Measurements from ENCODE around the gene INSM1.

The INSM1 gene

DNA sequence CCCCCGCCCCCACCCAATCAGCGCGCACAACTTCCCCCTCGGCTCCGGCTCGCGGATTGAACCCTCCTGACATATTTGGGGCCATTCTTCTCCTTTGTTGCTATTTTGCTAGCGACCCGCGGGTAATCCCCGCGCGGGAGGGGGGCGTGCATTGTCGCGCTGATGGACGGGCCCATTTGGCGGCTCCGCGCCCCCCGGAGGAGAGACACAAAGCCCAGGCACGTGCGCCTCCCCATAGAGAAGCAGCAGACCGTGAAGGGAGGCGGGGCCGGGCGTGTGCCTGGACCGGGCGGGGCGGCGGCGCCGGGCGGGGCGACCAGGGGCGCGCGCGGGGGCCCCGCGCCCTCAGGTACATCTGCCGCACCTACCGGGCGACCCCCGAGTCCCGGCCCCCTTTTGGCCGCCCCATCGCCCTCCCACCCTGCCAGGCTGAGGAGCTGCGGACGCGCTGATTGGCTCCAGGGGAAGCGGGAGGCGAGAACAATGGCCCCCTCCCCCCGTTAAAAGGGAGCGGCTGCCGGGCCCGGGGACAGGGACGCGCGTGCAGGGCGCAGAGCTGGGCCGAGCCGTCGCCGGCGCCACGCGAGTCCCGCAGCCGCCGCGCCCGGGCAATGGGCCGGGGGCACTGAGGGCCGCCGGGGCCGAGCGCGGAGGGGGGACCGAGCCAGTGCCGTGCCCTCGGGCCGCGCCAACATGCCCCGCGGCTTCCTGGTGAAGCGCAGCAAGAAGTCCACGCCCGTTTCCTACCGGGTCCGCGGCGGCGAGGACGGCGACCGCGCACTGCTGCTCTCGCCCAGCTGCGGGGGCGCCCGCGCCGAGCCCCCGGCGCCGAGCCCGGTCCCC lies at the start of gene INSM1:
TSS of gene INSM1 (plus strand) at position 530 of the 843 bp plus-strand sequence. CDS start at position 694, 164 bp downstream.
- H3K4me3 ChIP-seq (ENCODE audit: low read length) = no peak within 1 kb of the TSS
- TF ChIP-seq, protein P1, sequence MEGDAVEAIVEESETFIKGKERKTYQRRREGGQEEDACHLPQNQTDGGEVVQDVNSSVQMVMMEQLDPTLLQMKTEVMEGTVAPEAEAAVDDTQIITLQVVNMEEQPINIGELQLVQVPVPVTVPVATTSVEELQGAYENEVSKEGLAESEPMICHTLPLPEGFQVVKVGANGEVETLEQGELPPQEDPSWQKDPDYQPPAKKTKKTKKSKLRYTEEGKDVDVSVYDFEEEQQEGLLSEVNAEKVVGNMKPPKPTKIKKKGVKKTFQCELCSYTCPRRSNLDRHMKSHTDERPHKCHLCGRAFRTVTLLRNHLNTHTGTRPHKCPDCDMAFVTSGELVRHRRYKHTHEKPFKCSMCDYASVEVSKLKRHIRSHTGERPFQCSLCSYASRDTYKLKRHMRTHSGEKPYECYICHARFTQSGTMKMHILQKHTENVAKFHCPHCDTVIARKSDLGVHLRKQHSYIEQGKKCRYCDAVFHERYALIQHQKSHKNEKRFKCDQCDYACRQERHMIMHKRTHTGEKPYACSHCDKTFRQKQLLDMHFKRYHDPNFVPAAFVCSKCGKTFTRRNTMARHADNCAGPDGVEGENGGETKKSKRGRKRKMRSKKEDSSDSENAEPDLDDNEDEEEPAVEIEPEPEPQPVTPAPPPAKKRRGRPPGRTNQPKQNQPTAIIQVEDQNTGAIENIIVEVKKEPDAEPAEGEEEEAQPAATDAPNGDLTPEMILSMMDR (conservative IDR thresholded peaks at IDR 0.05; ENCODE audit: low read depth, low read length) = no peak
- no peak for DNase-seq (ENCODE audit: low read depth)

DNA sequence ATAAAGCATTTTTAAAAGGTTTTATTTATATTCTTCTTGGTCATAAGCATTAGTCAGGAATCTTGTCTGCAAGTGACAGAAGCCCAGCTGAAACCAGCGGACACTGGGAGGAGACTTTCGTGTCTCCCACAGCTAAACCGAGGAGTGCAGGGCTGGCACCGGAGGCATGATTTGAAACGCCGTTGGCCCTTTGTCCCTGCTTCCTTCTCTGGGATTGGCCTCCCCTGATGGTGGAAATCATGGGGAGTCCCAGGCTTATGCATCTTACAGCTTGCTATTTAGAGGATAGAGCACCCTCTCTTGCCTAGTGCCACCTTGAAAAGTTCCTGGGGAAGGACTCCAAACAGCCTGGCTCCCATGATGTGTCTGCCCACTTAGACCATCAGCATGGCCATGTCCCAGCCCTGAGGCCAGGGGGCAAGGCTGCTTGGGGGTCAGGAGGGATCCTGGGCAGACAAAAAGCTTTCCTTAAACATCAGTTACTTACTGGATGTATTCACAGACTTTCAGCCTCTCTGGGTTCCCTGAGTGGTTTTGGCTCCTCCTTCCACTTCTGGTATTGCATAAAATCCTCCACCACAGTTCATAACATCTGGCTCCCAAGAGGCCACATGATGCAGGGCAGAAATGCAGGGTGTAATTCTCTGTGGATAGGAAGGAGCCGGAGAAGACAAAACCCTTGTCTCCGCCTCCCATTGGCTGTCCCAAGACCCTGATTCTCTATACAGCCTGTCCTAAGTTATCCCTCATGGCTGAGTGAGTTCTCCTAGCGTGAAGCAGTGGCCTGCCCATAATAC lies 49.3 kb upstream of the INSM1 start:
- TF ChIP-seq, protein P1 (conservative IDR thresholded peaks at IDR 0.05; ENCODE audit: low read depth, low read length) = no peak
- DNase-seq (ENCODE audit: low read depth) = no peak
- no peak overlapping the region for H3K4me3 ChIP-seq (ENCODE audit: low read length)

DNA sequence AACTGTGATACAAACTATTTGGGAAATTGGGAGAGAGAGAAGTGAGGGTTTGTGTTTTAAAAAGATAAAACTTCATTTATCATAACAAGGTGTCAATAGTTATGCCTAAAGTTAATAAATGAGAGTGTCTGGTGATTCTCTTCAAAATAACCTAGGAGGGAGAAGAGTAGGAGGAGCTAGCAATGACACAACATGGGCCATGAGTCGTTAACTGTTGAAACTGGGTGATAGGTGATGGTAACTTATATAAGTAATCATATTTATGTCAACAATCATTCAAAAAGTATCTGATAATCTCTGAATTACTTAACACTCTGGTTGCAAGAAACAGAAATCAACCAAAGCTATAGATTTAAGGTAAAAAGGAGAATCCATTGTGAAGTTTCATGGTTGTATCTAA lies 46.8 kb upstream of the INSM1 start:
- no peak for DNase-seq (ENCODE audit: low read depth)
- TF ChIP-seq, protein P1 (conservative IDR thresholded peaks at IDR 0.05; ENCODE audit: low read depth, low read length) = no peak
- no peak overlapping the region for H3K4me3 ChIP-seq (ENCODE audit: low read length)

GRCh38 chr20:20321917-20322316 lies 46.0 kb upstream of the INSM1 start:
- DNase-seq (ENCODE audit: low read depth) = no peak
- H3K4me3 ChIP-seq (ENCODE audit: low read length) = no peak overlapping the region
- TF ChIP-seq, protein P1 (conservative IDR thresholded peaks at IDR 0.05; ENCODE audit: low read depth, low read length) = no peak

GRCh38 chr20:20322912-20323311 lies 45.0 kb upstream of the INSM1 start:
- TF ChIP-seq, protein P1 (conservative IDR thresholded peaks at IDR 0.05; ENCODE audit: low read depth, low read length) = no peak
- no peak for DNase-seq (ENCODE audit: low read depth)
- no peak overlapping the region for H3K4me3 ChIP-seq (ENCODE audit: low read length)

GRCh38 chr20:20327746-20328145 lies 40.2 kb upstream of the INSM1 start:
- no peak overlapping the region for H3K4me3 ChIP-seq (ENCODE audit: low read length)
- TF ChIP-seq, protein P1 (conservative IDR thresholded peaks at IDR 0.05; ENCODE audit: low read depth, low read length) = no peak
- DNase-seq (ENCODE audit: low read depth) = no peak

Data from retinal pigment epithelial cell (primary cell).